Activated naive CD4-positive, alpha-beta T cell treated with anti-CD3 and anti-CD28 coated beads, Interleukin-2, amount 50 U/mL, for 24 hours (primary cell): ENCODE data around the gene CCDC148.
"Not testable (repeated sequence)": the region's sequence is repeated elsewhere in the genome, so short reads cannot be mapped to it uniquely, and the experiment has no call there.

Experiments used
- H3K27ac Mint-ChIP-seq: one replicate; pipeline ENCODE4 v1.8.0; 2021; ENCODE audit warnings: mild to moderate bottlenecking, mixed read lengths
- H3K27me3 Mint-ChIP-seq: one replicate; pipeline ENCODE4 v1.8.0; 2021; ENCODE audit warnings: mixed read lengths
- H3K36me3 Mint-ChIP-seq: one replicate; pipeline ENCODE4 v1.8.0; 2021; ENCODE audit warnings: mixed read lengths
- H3K4me1 Mint-ChIP-seq: one replicate; pipeline ENCODE4 v1.8.0; 2021; ENCODE audit warnings: mixed read lengths
- H3K4me3 Mint-ChIP-seq: one replicate; pipeline ENCODE4 v1.8.0; 2021; ENCODE audit warnings: mild to moderate bottlenecking, mixed read lengths
- H3K9me3 Mint-ChIP-seq: one replicate; pipeline ENCODE4 v1.8.0; 2021; ENCODE audit warnings: mixed read lengths

CCDC148 gene

DNA sequence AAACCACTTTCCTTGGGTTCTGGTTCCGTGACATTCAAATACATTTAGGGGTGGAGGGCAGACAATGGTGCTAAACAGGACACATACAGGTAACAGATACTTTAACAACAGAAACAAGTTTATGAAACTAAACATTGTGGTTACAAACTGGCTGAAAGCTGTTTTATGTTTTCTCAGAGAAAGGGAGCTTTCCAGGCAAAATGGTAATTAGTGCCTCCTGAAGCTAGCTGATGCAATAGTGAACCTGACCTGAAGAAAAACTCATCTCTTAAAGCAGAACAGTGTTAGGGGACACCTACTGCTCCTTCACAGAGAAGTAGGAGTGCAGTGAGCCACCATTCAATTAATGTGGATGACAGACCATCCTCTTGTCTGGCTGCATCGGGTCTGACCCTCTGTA is 138.9 kb downstream of the CCDC148 start:
- peaks cover 3% of the 10 kb centered on the region for H3K4me1 Mint-ChIP-seq
- H3K9me3 Mint-ChIP-seq, result no peaks in the 10 kb centered on the region
- peaks cover 3% of the 10 kb centered on the region for H3K27me3 Mint-ChIP-seq
- no peaks in the 10 kb centered on the region for H3K36me3 Mint-ChIP-seq
- H3K4me3 Mint-ChIP-seq, result no peak overlapping the region
- no peak overlapping the region for H3K27ac Mint-ChIP-seq

- H3K9me3 Mint-ChIP-seq, result no peaks in the 10 kb centered on the region
Observed at GRCh38 chr2:158315803-158316414, 140.6 kb downstream of the CCDC148 start.

DNA sequence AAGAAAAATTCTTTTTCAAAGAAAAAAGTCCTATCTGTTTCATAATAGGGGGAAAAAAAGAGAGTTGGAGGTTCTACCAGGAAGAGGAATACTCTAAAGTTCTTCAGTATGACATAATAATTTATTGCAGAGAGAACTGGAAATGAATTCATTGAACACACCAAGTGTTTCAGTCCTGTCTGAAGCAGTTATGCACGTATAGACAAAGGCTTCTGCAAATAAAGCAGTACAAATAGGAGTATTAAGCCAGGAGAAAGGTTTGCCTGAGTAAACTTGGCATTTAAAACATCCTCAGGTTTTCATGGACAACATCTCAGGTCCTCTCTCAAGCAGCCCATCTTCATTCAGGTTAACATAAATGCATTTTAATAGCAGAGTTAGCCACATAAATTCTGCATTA is 141.6 kb downstream of the CCDC148 start:
- Mint-ChIP-seq H3K9me3 (no peaks in the 10 kb centered on the region), H3K4me1 (peaks cover 3% of the 10 kb centered on the region), H3K4me3 (no peak overlapping the region), H3K27me3 (peaks cover 3% of the 10 kb centered on the region), H3K27ac (no peak overlapping the region), H3K36me3 (no peaks in the 10 kb centered on the region)

More at GRCh38 chr2:158315803-158316414, 140.6 kb downstream of the CCDC148 start:
- H3K4me1 Mint-ChIP-seq, result peaks cover 3% of the 10 kb centered on the region
- no peak overlapping the region for H3K4me3 Mint-ChIP-seq
- no peak overlapping the region for H3K27ac Mint-ChIP-seq
- no peaks in the 10 kb centered on the region for H3K36me3 Mint-ChIP-seq
- H3K27me3 Mint-ChIP-seq, result peaks cover 3% of the 10 kb centered on the region

- H3K9me3 Mint-ChIP-seq, result no peaks in the 10 kb centered on the region
- H3K4me3 Mint-ChIP-seq, result no peak overlapping the region
- H3K27ac Mint-ChIP-seq, result no peak overlapping the region
- peaks cover 3% of the 10 kb centered on the region for H3K4me1 Mint-ChIP-seq
- peaks cover 4% of the 10 kb centered on the region for H3K27me3 Mint-ChIP-seq
- no peaks in the 10 kb centered on the region for H3K36me3 Mint-ChIP-seq
Observed at GRCh38 chr2:158313734-158314133, 142.8 kb downstream of the CCDC148 start.

DNA sequence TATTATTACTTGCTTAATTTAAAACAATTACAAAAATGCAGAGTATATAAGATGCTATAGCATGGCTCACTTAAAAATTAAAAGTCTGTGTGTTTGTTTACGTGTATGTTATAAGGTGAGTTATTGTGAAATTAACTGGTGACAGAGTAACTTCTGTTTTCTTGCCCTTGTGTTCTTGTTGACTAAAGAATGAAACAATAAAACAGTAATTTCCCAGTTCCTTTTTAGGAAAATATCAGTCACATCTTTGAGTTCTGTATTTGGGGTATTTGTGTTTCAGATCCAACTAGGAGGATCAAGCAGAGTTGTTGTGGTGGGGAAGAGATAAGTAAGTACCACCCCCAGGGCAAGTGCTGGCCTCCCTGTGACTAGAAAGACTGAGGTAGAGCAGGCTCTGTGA is 143.6 kb downstream of the CCDC148 start:
- no peak overlapping the region for H3K4me3 Mint-ChIP-seq
- no peak overlapping the region for H3K27ac Mint-ChIP-seq
- no peaks in the 10 kb centered on the region for H3K36me3 Mint-ChIP-seq
- H3K4me1 Mint-ChIP-seq, result peaks cover 3% of the 10 kb centered on the region
- no peaks in the 10 kb centered on the region for H3K9me3 Mint-ChIP-seq
- H3K27me3 Mint-ChIP-seq, result peaks cover 4% of the 10 kb centered on the region

DNA sequence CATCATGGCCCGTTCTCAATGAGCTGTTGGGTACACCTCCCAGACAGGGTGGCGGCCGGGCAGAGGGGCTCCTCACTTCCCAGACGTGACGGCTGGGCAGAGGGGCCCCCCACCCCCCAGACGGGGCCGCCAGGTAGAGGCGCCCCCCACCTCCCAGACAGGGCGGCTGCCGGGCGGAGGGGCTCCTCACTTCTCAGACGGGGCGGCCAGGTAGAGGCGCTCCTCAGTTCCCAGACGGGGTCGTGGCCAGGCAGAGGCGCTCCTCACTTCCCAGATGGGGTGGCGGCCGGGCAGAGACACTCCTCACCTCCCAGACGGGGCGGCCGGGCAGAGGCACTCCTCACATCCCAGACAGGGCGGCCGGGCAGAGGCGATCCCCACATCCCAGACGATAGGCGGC is 146.1 kb downstream of the CCDC148 start:
- H3K4me1 Mint-ChIP-seq, H3K4me3 Mint-ChIP-seq, H3K36me3 Mint-ChIP-seq, H3K9me3 Mint-ChIP-seq, H3K27me3 Mint-ChIP-seq, H3K27ac Mint-ChIP-seq: not testable (repeated sequence)

- H3K27ac Mint-ChIP-seq, result no peak overlapping the region
- H3K27me3 Mint-ChIP-seq, result peaks cover 3% of the 10 kb centered on the region
- peaks cover 5% of the 10 kb centered on the region for H3K9me3 Mint-ChIP-seq
- no peak overlapping the region for H3K4me3 Mint-ChIP-seq
- no peaks in the 10 kb centered on the region for H3K36me3 Mint-ChIP-seq
- no peaks in the 10 kb centered on the region for H3K4me1 Mint-ChIP-seq
Observed at GRCh38 chr2:158305501-158305900, 151.1 kb downstream of the CCDC148 start.

- Mint-ChIP-seq H3K4me3 (no peak overlapping the region), H3K9me3 (no peaks in the 10 kb centered on the region), H3K27me3 (peaks cover 1% of the 10 kb centered on the region), H3K4me1 (no peaks in the 10 kb centered on the region), H3K36me3 (no peaks in the 10 kb centered on the region), H3K27ac (no peak overlapping the region)
Observed at GRCh38 chr2:158300394-158300793, 156.2 kb downstream of the CCDC148 start.

GRCh38 chr2:158297606-158298005 is 158.9 kb downstream of the CCDC148 start:
- Mint-ChIP-seq H3K9me3 (no peaks in the 10 kb centered on the region), H3K27ac (no peak overlapping the region), H3K36me3 (no peaks in the 10 kb centered on the region), H3K27me3 (no peaks in the 10 kb centered on the region), H3K4me3 (no peak overlapping the region), H3K4me1 (no peaks in the 10 kb centered on the region)

DNA sequence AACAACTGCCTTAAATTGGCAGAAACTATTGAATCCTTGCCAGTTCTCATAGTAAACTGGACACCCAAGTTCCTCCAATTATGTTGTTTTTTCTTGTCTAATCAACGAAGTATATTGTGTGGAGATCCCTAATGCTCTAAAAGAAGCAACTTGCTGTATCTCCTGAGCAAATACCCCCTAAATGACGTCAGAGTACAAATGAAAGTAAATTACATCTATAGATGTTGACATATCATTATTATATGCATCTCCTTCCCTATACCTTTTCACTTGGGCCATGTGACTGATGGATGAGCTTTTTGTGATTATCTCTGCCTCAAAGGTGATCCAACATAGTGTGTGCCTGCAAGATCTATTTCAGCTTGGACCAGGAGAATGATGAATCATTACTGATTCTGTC is 159.4 kb downstream of the CCDC148 start:
- Mint-ChIP-seq H3K9me3 (no peaks in the 10 kb centered on the region), H3K27me3 (no peaks in the 10 kb centered on the region), H3K4me1 (no peaks in the 10 kb centered on the region), H3K4me3 (no peak overlapping the region), H3K36me3 (no peaks in the 10 kb centered on the region), H3K27ac (no peak overlapping the region)

- no peaks in the 10 kb centered on the region for H3K27me3 Mint-ChIP-seq
- no peak overlapping the region for H3K4me3 Mint-ChIP-seq
- H3K27ac Mint-ChIP-seq, result no peak overlapping the region
- H3K36me3 Mint-ChIP-seq, result no peaks in the 10 kb centered on the region
- no peaks in the 10 kb centered on the region for H3K9me3 Mint-ChIP-seq
- no peaks in the 10 kb centered on the region for H3K4me1 Mint-ChIP-seq
Observed at GRCh38 chr2:158293722-158294121, 162.8 kb downstream of the CCDC148 start.

DNA sequence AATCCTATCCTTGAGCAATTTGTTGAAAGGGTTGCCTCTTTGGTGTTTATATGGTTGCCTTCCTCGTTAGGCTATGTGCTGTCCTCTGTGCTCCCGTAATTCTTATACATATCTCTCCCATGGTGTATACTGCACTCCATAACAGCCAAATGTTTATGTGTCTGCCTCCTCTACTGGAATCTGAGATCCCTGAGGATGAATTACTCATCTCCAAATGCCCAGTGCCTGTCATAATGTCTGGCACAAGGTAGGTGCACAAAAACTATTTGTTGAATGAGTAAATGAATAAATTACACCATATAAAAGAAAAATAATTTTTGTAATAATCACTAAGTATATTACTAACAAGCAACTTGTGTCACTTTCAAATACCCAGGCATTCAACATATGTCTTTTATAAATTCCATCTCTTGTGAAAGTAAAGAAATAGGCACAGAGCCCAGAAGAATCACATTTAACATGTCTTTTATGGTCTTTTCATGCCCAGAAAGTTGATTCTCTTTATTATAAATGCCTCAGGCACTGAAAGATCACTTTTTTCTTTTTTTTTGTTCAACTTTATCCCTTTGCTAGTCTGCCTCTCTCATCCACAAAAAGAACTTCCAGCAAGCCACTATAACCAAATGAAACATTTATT is 164.9 kb downstream of the CCDC148 start:
- Mint-ChIP-seq H3K9me3 (peaks cover 4% of the 10 kb centered on the region), H3K27me3 (no peaks in the 10 kb centered on the region), H3K4me3 (no peak overlapping the region), H3K36me3 (no peaks in the 10 kb centered on the region), H3K27ac (no peak overlapping the region), H3K4me1 (no peaks in the 10 kb centered on the region)

DNA sequence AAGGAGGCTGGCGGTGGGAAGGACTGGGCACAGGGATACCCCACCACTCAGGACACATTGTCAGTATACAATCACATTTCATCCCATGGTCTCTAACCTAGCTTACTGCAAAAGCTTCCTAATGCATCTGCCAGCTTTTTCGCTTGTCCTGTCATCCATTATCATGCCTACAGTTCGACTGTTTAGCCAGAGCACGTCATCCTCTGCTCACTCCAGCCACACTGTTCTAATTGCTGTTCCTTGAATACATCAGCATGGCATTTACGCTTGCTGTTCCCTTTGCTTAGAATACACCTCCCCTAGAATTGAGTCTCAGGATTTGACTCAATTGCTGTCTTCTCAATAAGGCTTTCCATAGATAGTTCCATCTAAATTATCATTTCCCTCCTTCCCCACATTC is 166.3 kb downstream of the CCDC148 start:
- no peaks in the 10 kb centered on the region for H3K4me1 Mint-ChIP-seq
- H3K4me3 Mint-ChIP-seq, result no peak overlapping the region
- H3K36me3 Mint-ChIP-seq, result no peaks in the 10 kb centered on the region
- no peak overlapping the region for H3K27ac Mint-ChIP-seq
- no peaks in the 10 kb centered on the region for H3K27me3 Mint-ChIP-seq
- H3K9me3 Mint-ChIP-seq, result peaks cover 9% of the 10 kb centered on the region

DNA sequence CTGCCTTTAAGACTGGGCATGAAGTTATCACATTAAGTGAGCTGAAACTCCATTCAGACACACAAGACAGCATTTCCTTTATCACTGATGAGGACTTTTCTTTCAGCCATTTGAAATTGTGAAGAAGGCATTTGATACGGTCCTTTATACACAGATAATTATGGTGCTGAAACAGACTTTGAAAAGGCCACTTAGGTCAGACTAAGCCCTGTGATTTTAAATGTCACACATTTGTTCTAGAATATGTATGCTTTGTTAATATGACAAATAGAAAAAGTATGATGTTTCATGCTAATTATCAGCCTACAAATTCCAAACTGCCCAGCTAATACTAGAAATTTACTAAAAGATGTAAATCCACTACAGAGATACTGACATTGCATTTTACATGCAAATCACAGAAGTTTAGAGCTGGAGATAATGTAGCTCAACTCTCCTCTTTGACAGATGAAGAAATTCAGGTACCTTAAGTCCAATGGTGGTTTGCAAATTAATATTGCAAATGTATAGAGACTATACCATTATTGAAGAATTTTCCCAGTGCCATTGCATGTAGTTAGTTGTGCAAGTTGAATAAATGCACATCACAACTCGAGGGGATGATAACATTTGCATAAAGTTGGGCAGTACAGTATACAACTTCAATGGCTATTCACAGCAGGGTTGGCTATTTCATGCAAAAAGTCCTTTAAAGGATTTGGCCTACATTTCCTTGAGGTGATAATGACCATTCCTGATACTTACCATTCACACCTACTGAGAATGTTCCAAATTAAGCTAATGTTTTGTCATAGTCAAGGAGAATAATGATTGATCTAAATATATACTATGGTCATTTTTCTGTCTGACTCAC is 179.7 kb downstream of the CCDC148 start:
- Mint-ChIP-seq H3K27ac (no peak overlapping the region), H3K27me3 (peaks cover 4% of the 10 kb centered on the region), H3K36me3 (no peaks in the 10 kb centered on the region), H3K4me1 (no peaks in the 10 kb centered on the region), H3K9me3 (no peaks in the 10 kb centered on the region), H3K4me3 (no peak overlapping the region)

GRCh38 chr2:158273791-158274190 is 182.8 kb downstream of the CCDC148 start:
- H3K4me3 Mint-ChIP-seq, result no peak overlapping the region
- no peaks in the 10 kb centered on the region for H3K36me3 Mint-ChIP-seq
- H3K4me1 Mint-ChIP-seq, result no peaks in the 10 kb centered on the region
- H3K27ac Mint-ChIP-seq, result no peak overlapping the region
- H3K27me3 Mint-ChIP-seq, result peaks cover 4% of the 10 kb centered on the region
- H3K9me3 Mint-ChIP-seq, result no peaks in the 10 kb centered on the region

DNA sequence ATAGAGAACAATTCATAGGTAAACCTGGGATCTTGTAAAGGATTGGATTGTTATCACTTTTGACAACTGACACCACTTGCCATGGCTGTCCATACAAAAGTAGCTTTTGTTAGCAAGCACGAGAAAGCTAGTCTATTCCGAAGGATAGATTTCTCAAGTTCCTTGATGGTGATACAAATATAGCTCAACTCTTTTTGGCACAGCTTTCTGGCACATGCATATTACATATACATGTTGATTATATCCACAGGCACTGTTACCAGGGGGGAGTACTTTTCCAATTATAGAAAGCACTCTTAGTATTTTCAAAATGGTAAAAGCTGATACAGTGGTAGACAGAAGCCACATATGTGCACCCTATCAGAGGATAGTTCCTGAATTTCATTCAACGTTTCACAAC is 186.0 kb downstream of the CCDC148 start:
- Mint-ChIP-seq H3K4me1 (no peaks in the 10 kb centered on the region), H3K27me3 (peaks cover 6% of the 10 kb centered on the region)

More for the DNA sequence above, 186.0 kb downstream of the CCDC148 start:
- Mint-ChIP-seq H3K9me3 (no peaks in the 10 kb centered on the region), H3K4me3 (no peak overlapping the region), H3K36me3 (no peaks in the 10 kb centered on the region), H3K27ac (no peak overlapping the region)
